Neural progenitor cell (in vitro differentiated cells): ENCODE measurements around the gene NES. TPM values are rescaled to one million over a fixed set of nuclear protein-coding genes. Genes with fewer than 3 reads are reported as not detected.

Experiments used
- DNase-seq: peaks from one replicate; pipeline ENCODE4 v3.0.0-alpha.2; 2016; ENCODE audit warnings: low spot score
- H2AFZ ChIP-seq: fragments of 200-600 bp; sonication (generic); replicated peaks from 2 replicates; pipeline ENCODE4 v1.6.1; 2016; ENCODE audit warnings: antibody characterized with exemption
- H3F3A ChIP-seq: fragments of 200-600 bp; sonication (generic); 2 replicates; pipeline ENCODE4 v1.6.1; 2016; ENCODE audit warnings: antibody characterized with exemption, low read depth
- H3K27ac ChIP-seq: fragments of 200-600 bp; sonication (generic); 2 replicates; pipeline ENCODE4 v1.5.1; 2016; ENCODE audit warnings: mild to moderate bottlenecking
- H3K27me3 ChIP-seq: fragments of 200-600 bp; sonication (generic); 2 replicates; pipeline ENCODE4 v1.6.1; 2016; ENCODE audit warnings: mild to moderate bottlenecking, moderate library complexity
- H3K36me3 ChIP-seq: fragments of 200-600 bp; sonication (generic); 2 replicates; pipeline ENCODE4 v1.5.1; 2016
- H3K4me1 ChIP-seq: fragments of 200-600 bp; sonication (generic); 2 replicates; pipeline ENCODE4 v1.6.1; 2016; ENCODE audit warnings: mixed run types
- H3K4me2 ChIP-seq: fragments of 200-600 bp; sonication (generic); 2 replicates; pipeline ENCODE4 v1.6.1; 2016
- H3K4me3 ChIP-seq: fragments of 200-600 bp; sonication (generic); 2 replicates; pipeline ENCODE4 v1.5.1; 2016
- H3K79me2 ChIP-seq: fragments of 200-600 bp; sonication (generic); 2 replicates; pipeline ENCODE4 v1.6.1; 2016; ENCODE audit warnings: low read depth
- H3K9ac ChIP-seq: fragments of 200-600 bp; sonication (generic); 2 replicates; pipeline ENCODE4 v1.6.1; 2016
- H3K9me3 ChIP-seq: fragments of 200-600 bp; sonication (generic); 2 replicates; pipeline ENCODE4 v1.5.1; 2016; ENCODE audit warnings: low read depth
- H4K20me1 ChIP-seq: fragments of 200-600 bp; sonication (generic); 2 replicates; pipeline ENCODE4 v1.6.1; 2016; ENCODE audit warnings: low read depth
- H3K27ac Mint-ChIP-seq: 3 replicates; pipeline ENCODE4 v1.8.0; 2021; ENCODE audit warnings: mixed read lengths
- H3K27me3 Mint-ChIP-seq: 2 replicates; pipeline ENCODE4 v1.8.0; 2022; ENCODE audit warnings: low read depth, mild to moderate bottlenecking, inconsistent platforms, moderate library complexity, mixed read lengths; ENCODE audit not compliant: insufficient read depth
- H3K36me3 Mint-ChIP-seq: 3 replicates; pipeline ENCODE4 v1.8.0; 2021; ENCODE audit warnings: mixed read lengths
- H3K4me1 Mint-ChIP-seq: 3 replicates; pipeline ENCODE4 v1.8.0; 2021; ENCODE audit warnings: mixed read lengths
- H3K4me3 Mint-ChIP-seq: 3 replicates; pipeline ENCODE4 v1.8.0; 2021; ENCODE audit warnings: mild to moderate bottlenecking, moderate library complexity, mixed read lengths
- H3K9me3 Mint-ChIP-seq: 3 replicates; pipeline ENCODE4 v1.8.0; 2020; ENCODE audit warnings: mixed read lengths
- CTCF ChIP-seq: fragments of 200-600 bp; sonication (generic); IDR thresholded peaks from 2 replicates; pipeline ENCODE4 v1.5.1; 2017; ENCODE audit warnings: antibody characterized with exemption, mild to moderate bottlenecking
- EZH2 ChIP-seq: fragments of 200-600 bp; sonication (generic); IDR thresholded peaks from 2 replicates; pipeline ENCODE4 v1.6.1; 2017; ENCODE audit warnings: antibody characterized with exemption, mild to moderate bottlenecking, moderate library complexity
- EZH2phosphoT487 ChIP-seq: fragments of 200-600 bp; sonication (generic); IDR thresholded peaks from 2 replicates; pipeline ENCODE4 v1.6.1; 2017; ENCODE audit warnings: antibody characterized with exemption
- total RNA-seq: library from RNA; depleted of rRNA; stranded (reverse); fragments of >200 nt; gene quantifications from 2 replicates; pipeline ENCODE4 v1.2.3, GENCODE V29; 2015; ENCODE audit warnings: low replicate concordance

NES gene
- total RNA-seq, 1 donor from 2014 or later, result 83.8 TPM

GRCh38 chr1:156622581-156623297 lies 54.5 kb downstream of the NES start:
- H3K27ac Mint-ChIP-seq, result no peak overlapping the region
- Histone ChIP-seq H3K4me1 (peaks cover 8% of the 10 kb centered on the region), H3K4me3 (no peak overlapping the region), H3F3A (peaks cover 9% of the 10 kb centered on the region), H4K20me1 (peaks cover 27% of the 10 kb centered on the region), H3K4me2 (no peak overlapping the region), H3K36me3 (no peaks in the 10 kb centered on the region), H2AFZ (no peak overlapping the region), H3K79me2 (no peaks in the 10 kb centered on the region), H3K9ac (no peak overlapping the region), H3K27ac (no peak overlapping the region), H3K9me3 (no peaks in the 10 kb centered on the region), H3K27me3 (peaks cover 90% of the 10 kb centered on the region)
- H3K27me3 Mint-ChIP-seq, result peaks cover 48% of the 10 kb centered on the region
- H3K9me3 Mint-ChIP-seq, result no peaks in the 10 kb centered on the region
- no peaks in the 10 kb centered on the region for H3K36me3 Mint-ChIP-seq
- no peak for DNase-seq
- TF ChIP-seq EZH2phosphoT487 (no peak), CTCF (no peak), EZH2 (no peak)
- peak overlapping the region; percentile 50 for H3K4me3 Mint-ChIP-seq
- peaks cover 19% of the 10 kb centered on the region for H3K4me1 Mint-ChIP-seq

- peaks cover 76% of the 10 kb centered on the region for H3K27me3 ChIP-seq
- H3K4me2 ChIP-seq, result no peak overlapping the region
- H3F3A ChIP-seq, result peaks cover 8% of the 10 kb centered on the region
- TF ChIP-seq CTCF (no peak), EZH2 (no peak), EZH2phosphoT487 (no peak)
- no peaks in the 10 kb centered on the region for H3K9me3 Mint-ChIP-seq
- no peak overlapping the region for H3K27ac ChIP-seq
- H3K36me3 ChIP-seq, result no peaks in the 10 kb centered on the region
- H2AFZ ChIP-seq, result no peak overlapping the region
- H3K4me1 Mint-ChIP-seq, result peaks cover 16% of the 10 kb centered on the region
- H3K9ac ChIP-seq, result no peak overlapping the region
- H3K4me3 ChIP-seq, result no peak overlapping the region
- DNase-seq, result no peak
- no peak overlapping the region for H3K27ac Mint-ChIP-seq
- no peaks in the 10 kb centered on the region for H3K79me2 ChIP-seq
- H4K20me1 ChIP-seq, result peaks cover 15% of the 10 kb centered on the region
- peaks cover 46% of the 10 kb centered on the region for H3K27me3 Mint-ChIP-seq
- no peaks in the 10 kb centered on the region for H3K4me1 ChIP-seq
- no peaks in the 10 kb centered on the region for H3K9me3 ChIP-seq
- no peak overlapping the region for H3K4me3 Mint-ChIP-seq
- H3K36me3 Mint-ChIP-seq, result no peaks in the 10 kb centered on the region
These were observed 57.6 kb downstream of the NES start for GRCh38 chr1:156619582-156619955.

GRCh38 chr1:156618853-156619581 lies 58.2 kb downstream of the NES start, which contains the start of gene HAPLN2:
HAPLN2 (plus strand) TSS chr1:156619415; CDS start chr1:156623491, 4,076 bp downstream.
- peak; percentile 72 for DNase-seq
- Histone ChIP-seq H4K20me1 (peaks cover 13% of the 10 kb centered on the region), H3K36me3 (no peaks in the 10 kb centered on the region), H2AFZ (no peak within 1 kb of the TSS), H3K9ac (no peak within 1 kb of the TSS), H3K79me2 (no peaks in the 10 kb centered on the region), H3K4me1 (no peaks in the 10 kb centered on the region), H3K27ac (no peak within 1 kb of the TSS), H3F3A (peaks cover 6% of the 10 kb centered on the region), H3K4me2 (no peak within 1 kb of the TSS), H3K9me3 (no peaks in the 10 kb centered on the region), H3K27me3 (peaks cover 74% of the 10 kb centered on the region), H3K4me3 (no peak within 1 kb of the TSS)
- H3K9me3 Mint-ChIP-seq, result no peaks in the 10 kb centered on the region
- H3K4me3 Mint-ChIP-seq, result no peak within 1 kb of the TSS
- TF ChIP-seq EZH2phosphoT487, result no peak
- TF ChIP-seq CTCF, result peak; percentile 63
- peaks cover 16% of the 10 kb centered on the region for H3K4me1 Mint-ChIP-seq
- no peak within 1 kb of the TSS for H3K27ac Mint-ChIP-seq
- no peaks in the 10 kb centered on the region for H3K36me3 Mint-ChIP-seq
- peaks cover 44% of the 10 kb centered on the region for H3K27me3 Mint-ChIP-seq

Other genes starting within 250 kb of the NES start
- 1.8 and 7.1 TPM in 2 replicates for gene MEF2D, start 176.6 kb downstream of the NES start, total RNA-seq
- 31.5 and 59.2 TPM in 2 replicates for gene IQGAP3, start 104.8 kb downstream of the NES start, total RNA-seq
- gene TTC24, start 97.7 kb downstream of the NES start, total RNA-seq, result not detected in 2 replicates
- 32.8 and 51.3 TPM in 2 replicates for gene NAXE, start 85.6 kb downstream of the NES start, total RNA-seq
- gene GPATCH4, start 75.9 kb downstream of the NES start, total RNA-seq, result 17.2 and 18.6 TPM in 2 replicates
- 0.65 TPM in 1 of 2 replicates, not detected in the other for gene HAPLN2, start 58.0 kb downstream of the NES start, total RNA-seq
- gene BCAN, start 35.3 kb downstream of the NES start, total RNA-seq, result 0.46 TPM in 1 of 2 replicates, not detected in the other
- 110 and 156 TPM in 2 replicates for gene CRABP2, start 28.2 kb upstream of the NES start, total RNA-seq
- 21.4 and 26.5 TPM in 2 replicates for gene METTL25B, start 51.1 kb upstream of the NES start, total RNA-seq
- gene ISG20L2, start 51.4 kb upstream of the NES start, total RNA-seq, result 17.4 and 23.7 TPM in 2 replicates
- 21.4 and 24.7 TPM in 2 replicates for gene MRPL24, start 63.7 kb upstream of the NES start, total RNA-seq
- gene HDGF, start 74.3 kb upstream of the NES start, total RNA-seq, result 246 and 366 TPM in 2 replicates
- gene PRCC, start 90.1 kb upstream of the NES start, total RNA-seq, result 30.1 and 43.1 TPM in 2 replicates
- 1.2 TPM in 1 of 2 replicates, not detected in the other for gene SH2D2A, start 139.4 kb upstream of the NES start, total RNA-seq
- gene INSRR, start 181.7 kb upstream of the NES start, total RNA-seq, result not detected in 2 replicates
- 0.15 TPM in 1 of 2 replicates, not detected in the other for gene NTRK1, start 183.5 kb upstream of the NES start, total RNA-seq
- 0.06 TPM in 1 of 2 replicates, not detected in the other for gene PEAR1, start 216.3 kb upstream of the NES start, total RNA-seq
- not detected in 2 replicates for gene LRRC71, start 243.2 kb upstream of the NES start, total RNA-seq